RPMI8226 (cell line): ENCODE results near the gene FBXW5.
A peak's percentile ranks its signal among the peaks of the same experiment; 100 is the strongest.

Experiments used
- DNase-seq: peaks from one replicate; pipeline ENCODE4 v3.0.0-alpha.2; 2015

The FBXW5 gene

GRCh38 chr9:136947955-136948510, 3.5 kb upstream of the FBXW5 start:
- DNase-seq = peak; percentile 57

- no peak for DNase-seq
Observed at GRCh38 chr9:136947028-136947891, 2.7 kb upstream of the FBXW5 start.

GRCh38 chr9:136946228-136947027, 1.9 kb upstream of the FBXW5 start:
- no peak for DNase-seq

GRCh38 chr9:136945333-136946227, 1.0 kb upstream of the FBXW5 start:
- no peak for DNase-seq

GRCh38 chr9:136944212-136944518, 373 bp downstream of the FBXW5 start:
- peak; percentile 79 for DNase-seq

GRCh38 chr9:136943291-136944211, 987 bp downstream of the FBXW5 start:
- DNase-seq = peak; percentile 70

- DNase-seq = no peak
Observed at GRCh38 chr9:136942881-136943230, 1.7 kb downstream of the FBXW5 start.

GRCh38 chr9:136942112-136942880, 2.2 kb downstream of the FBXW5 start:
- DNase-seq = no peak

- DNase-seq = no peak
Observed at GRCh38 chr9:136941231-136942111, 3.1 kb downstream of the FBXW5 start.

- DNase-seq = no peak
Observed at GRCh38 chr9:136940526-136941230, 3.9 kb downstream of the FBXW5 start.

GRCh38 chr9:136939996-136940525, 4.5 kb downstream of the FBXW5 start:
- no peak for DNase-seq

GRCh38 chr9:136939431-136939995, 5.0 kb downstream of the FBXW5 start:
- no peak for DNase-seq

GRCh38 chr9:136937186-136938001, 7.1 kb downstream of the FBXW5 start:
- DNase-seq = no peak

- DNase-seq = no peak
Observed at GRCh38 chr9:136936645-136937170, 7.8 kb downstream of the FBXW5 start.

- DNase-seq = no peak
Observed at GRCh38 chr9:136935651-136936050, 8.9 kb downstream of the FBXW5 start.

GRCh38 chr9:136934277-136934676, 10.3 kb downstream of the FBXW5 start:
- DNase-seq = no peak

GRCh38 chr9:136931611-136932130, 12.9 kb downstream of the FBXW5 start:
- no peak for DNase-seq
